Vagina (tissue), 2 donors: Measurements from ENCODE around the gene SLC13A1. TPM values are rescaled to one million over a fixed set of nuclear protein-coding genes. Genes with fewer than 3 reads are reported as not detected.

Source experiments
- DNase-seq, 2 donors: peaks; one replicate each; pipeline ENCODE4 v3.0.0-alpha.2; 2017; ENCODE audit errors: extremely low spot score in 2 of 2
- H3K27ac ChIP-seq: fragments of 200-600 bp; sonication (generic); one replicate; pipeline ENCODE4 v1.5.1; 2019
- H3K27me3 ChIP-seq: fragments of 200-600 bp; sonication (generic); one replicate; pipeline ENCODE4 v1.5.1; 2019
- H3K36me3 ChIP-seq, 2 donors: fragments of 200-600 bp; sonication (generic); one replicate each; pipeline ENCODE4 v1.5.1; 2017 to 2019
- H3K4me1 ChIP-seq: fragments of 200-600 bp; sonication (generic); one replicate; pipeline ENCODE4 v1.5.1; 2019
- H3K4me3 ChIP-seq, 2 donors: fragments of 200-600 bp; sonication (generic); 1 replicate in 1 of 2; 2 replicates in 1 of 2; pipeline ENCODE4 v1.5.1; 2016 to 2019
- H3K9me3 ChIP-seq: fragments of 200-600 bp; sonication (generic); one replicate; pipeline ENCODE4 v1.5.1; 2019
- CTCF ChIP-seq, 3 experiments: fragments of 450-650 bp in 2 of 3; fragments of 200-600 bp in 1 of 3; sonication (generic) in 1 of 3; IDR thresholded peaks; one replicate each; pipeline ENCODE4 v1.5.1; 2017 to 2019; ENCODE audit warnings: antibody characterized with exemption in 3 of 3, mild to moderate bottlenecking in 2 of 3, moderate library complexity in 2 of 3
- POLR2A ChIP-seq, 2 donors: fragments of 450-650 bp; IDR thresholded peaks; one replicate each; pipeline ENCODE4 v1.6.1; 2017; ENCODE audit warnings: antibody characterized with exemption in 2 of 2, mild to moderate bottlenecking in 2 of 2, moderate library complexity in 2 of 2
- POLR2AphosphoS5 ChIP-seq, 2 donors: sonication (generic); formaldehyde crosslinking; IDR thresholded peaks; one replicate each; pipeline ENCODE4 v1.9.0; 2017; ENCODE audit warnings: antibody characterized with exemption in 2 of 2, mild to moderate bottlenecking in 2 of 2, low read depth in 1 of 2; ENCODE audit not compliant: insufficient read depth in 1 of 2
- intact Hi-C: fragments of 100-400 bp; cut with DNase I; formaldehyde crosslinking; loops from one replicate; pipeline ENCODE4 v1.15.1; 2023
- total RNA-seq: library from RNA; depleted of rRNA; stranded (reverse); fragments of >200 nt; gene quantifications from one replicate; pipeline ENCODE4 v1.2.3, GENCODE V29; 2016

The SLC13A1 gene
- total RNA-seq, 1 donor from 2014 or later = not detected

GRCh38 chr7:123190109-123190831 is 9.5 kb downstream of the SLC13A1 start:
- no peak for TF ChIP-seq POLR2A (IDR thresholded peaks at IDR 0.05)
- TF ChIP-seq CTCF (IDR thresholded peaks at IDR 0.05) = no peak
- no peak for TF ChIP-seq POLR2AphosphoS5 (IDR thresholded peaks at IDR 0.05; ENCODE audit: insufficient read depth in 1 of 2, low read depth in 1 of 2)
- intact Hi-C loops = no loop called here
- Histone ChIP-seq H3K4me1 (no peaks in the 10 kb centered on the region), H3K27me3 (no peaks in the 10 kb centered on the region), H3K9me3 (no peaks in the 10 kb centered on the region), H3K27ac (no peak overlapping the region), H3K4me3 (no peak overlapping the region), H3K36me3 (no peaks in the 10 kb centered on the region)
- no peak for DNase-seq

GRCh38 chr7:123185756-123186155 is 14.0 kb downstream of the SLC13A1 start:
- intact Hi-C loops = no loop called here
- Histone ChIP-seq H3K4me1 (no peaks in the 10 kb centered on the region), H3K9me3 (no peaks in the 10 kb centered on the region), H3K4me3 (no peak overlapping the region), H3K27ac (no peak overlapping the region), H3K27me3 (no peaks in the 10 kb centered on the region), H3K36me3 (no peaks in the 10 kb centered on the region)
- DNase-seq = no peak
- TF ChIP-seq CTCF (IDR thresholded peaks at IDR 0.05) = no peak
- TF ChIP-seq POLR2AphosphoS5 (IDR thresholded peaks at IDR 0.05; ENCODE audit: insufficient read depth in 1 of 2, low read depth in 1 of 2) = no peak

GRCh38 chr7:123184271-123184670 is 15.5 kb downstream of the SLC13A1 start:
- Histone ChIP-seq H3K27me3 (no peaks in the 10 kb centered on the region), H3K4me3 (no peak overlapping the region), H3K36me3 (no peaks in the 10 kb centered on the region), H3K9me3 (no peaks in the 10 kb centered on the region), H3K4me1 (no peaks in the 10 kb centered on the region), H3K27ac (no peak overlapping the region)
- no peak for DNase-seq
- no peak for TF ChIP-seq POLR2AphosphoS5 (IDR thresholded peaks at IDR 0.05; ENCODE audit: insufficient read depth in 1 of 2, low read depth in 1 of 2)
- no peak for TF ChIP-seq CTCF (IDR thresholded peaks at IDR 0.05)
- no peak for TF ChIP-seq POLR2A (IDR thresholded peaks at IDR 0.05)
- intact Hi-C loops = no loop called here

- Histone ChIP-seq H3K36me3 (no peaks in the 10 kb centered on the region), H3K9me3 (no peaks in the 10 kb centered on the region), H3K27ac (no peak overlapping the region), H3K27me3 (no peaks in the 10 kb centered on the region), H3K4me1 (no peaks in the 10 kb centered on the region), H3K4me3 (no peak overlapping the region)
- TF ChIP-seq CTCF (IDR thresholded peaks at IDR 0.05) (no peak), POLR2AphosphoS5 (IDR thresholded peaks at IDR 0.05; ENCODE audit: insufficient read depth in 1 of 2, low read depth in 1 of 2) (no peak), POLR2A (IDR thresholded peaks at IDR 0.05) (no peak)
- DNase-seq = no peak
- intact Hi-C loops = no loop called here
These were observed 16.3 kb downstream of the SLC13A1 start for GRCh38 chr7:123183431-123183830.

GRCh38 chr7:123177442-123177841 is 22.3 kb downstream of the SLC13A1 start:
- TF ChIP-seq POLR2A (IDR thresholded peaks at IDR 0.05) (no peak), POLR2AphosphoS5 (IDR thresholded peaks at IDR 0.05; ENCODE audit: insufficient read depth in 1 of 2, low read depth in 1 of 2) (no peak), CTCF (IDR thresholded peaks at IDR 0.05) (no peak)
- Histone ChIP-seq H3K36me3 (no peaks in the 10 kb centered on the region), H3K4me3 (no peak overlapping the region), H3K9me3 (no peaks in the 10 kb centered on the region), H3K4me1 (no peaks in the 10 kb centered on the region), H3K27me3 (no peaks in the 10 kb centered on the region), H3K27ac (no peak overlapping the region)
- DNase-seq = no peak
- intact Hi-C loops = no loop called here
